HEK293 (cell line): ENCODE results near the gene CD200.

Source experiments
- CTCF ChIA-PET: fragments of 350-600 bp; formaldehyde crosslinking; extraction: SDS; loops from one replicate; lab custom pipeline; 2021; ENCODE audit warnings: antibody characterized with exemption; lab: Yijun Ruan, JAX
- POLR2A ChIA-PET: fragments of 300-600 bp; formaldehyde crosslinking; extraction: SDS; loops from one replicate; lab custom pipeline; 2020; ENCODE audit warnings: antibody characterized with exemption, inconsistent platforms; lab: Yijun Ruan, JAX
- H3K27ac ChIP-seq: fragments of 200-500 bp; sonication (Bioruptor generic); 2 replicates; pipeline ENCODE4 v1.5.1; 2014; ENCODE audit warnings: low read depth, low read length, control low read depth, inconsistent platforms; ENCODE audit errors: extremely low read depth
- H3K36me3 ChIP-seq, 2 experiments: fragments of 200-500 bp in 1 of 2; sonication (Bioruptor generic) in 1 of 2; 1 replicate in 1 of 2; 2 replicates in 1 of 2; pipeline ENCODE4 v1.5.1; 2014 to 2017; ENCODE audit warnings: inconsistent platforms in 2 of 2, low read length in 2 of 2; ENCODE audit not compliant: control insufficient read depth in 2 of 2, insufficient read depth in 1 of 2
- H3K4me1 ChIP-seq: fragments of 200-500 bp; sonication (Bioruptor generic); 2 replicates; pipeline ENCODE4 v1.5.1; 2014; ENCODE audit warnings: mild to moderate bottlenecking, low read length, inconsistent platforms; ENCODE audit not compliant: control insufficient read depth, insufficient read depth
- H3K4me3 ChIP-seq: 2 replicates; pipeline ENCODE4 v1.5.1; 2011; ENCODE audit warnings: low read depth, mild to moderate bottlenecking, control low read depth, low read length, moderate library complexity
- H3K9me3 ChIP-seq: fragments of 200-500 bp; sonication (Bioruptor generic); 2 replicates; pipeline ENCODE4 v1.5.1; 2014; ENCODE audit warnings: low read depth, low read length, inconsistent platforms; ENCODE audit not compliant: control insufficient read depth, insufficient read depth
- ATF2 ChIP-seq: fragments of 450-650 bp; formaldehyde crosslinking; IDR thresholded peaks from 2 replicates; pipeline ENCODE4 v1.5.1; 2016; ENCODE audit warnings: missing biosample characterization, missing genetic modification characterization, low read depth
- IKZF3 ChIP-seq: fragments of 450-650 bp; IDR thresholded peaks from 2 replicates; pipeline ENCODE4 v1.5.0; 2018; ENCODE audit warnings: missing biosample characterization, mild to moderate bottlenecking, missing genetic modification characterization, moderate library complexity
- OVOL3 ChIP-seq: fragments of 450-650 bp; formaldehyde crosslinking; IDR thresholded peaks from 2 replicates; pipeline ENCODE4 v1.5.1; 2016; ENCODE audit warnings: missing biosample characterization, missing genetic modification characterization
- SP2 ChIP-seq: fragments of 450-650 bp; formaldehyde crosslinking; IDR thresholded peaks from 2 replicates; pipeline ENCODE4 v1.5.1; 2016; ENCODE audit warnings: missing biosample characterization, missing genetic modification characterization
- SP3 ChIP-seq: fragments of 450-650 bp; formaldehyde crosslinking; IDR thresholded peaks from 2 replicates; pipeline ENCODE4 v1.5.1; 2016; ENCODE audit warnings: missing biosample characterization, missing genetic modification characterization
- ZBTB1 ChIP-seq: fragments of 450-650 bp; formaldehyde crosslinking; IDR thresholded peaks from 2 replicates; pipeline ENCODE4 v1.5.1; 2016; ENCODE audit warnings: missing biosample characterization, missing genetic modification characterization
- ZBTB44 ChIP-seq: fragments of 450-650 bp; IDR thresholded peaks from 2 replicates; pipeline ENCODE4 v1.5.1; 2018; ENCODE audit warnings: missing biosample characterization, mild to moderate bottlenecking, missing genetic modification characterization
- ZFP69B ChIP-seq: fragments of 450-650 bp; formaldehyde crosslinking; IDR thresholded peaks from 2 replicates; pipeline ENCODE4 v1.5.1; 2016; ENCODE audit warnings: missing biosample characterization, missing genetic modification characterization
- ZNF350 ChIP-seq: fragments of 450-650 bp; formaldehyde crosslinking; IDR thresholded peaks from 2 replicates; pipeline ENCODE4 v1.5.0; 2017; ENCODE audit warnings: missing biosample characterization, mild to moderate bottlenecking, missing genetic modification characterization
- ZNF544 ChIP-seq: fragments of 450-650 bp; formaldehyde crosslinking; IDR thresholded peaks from 2 replicates; pipeline ENCODE4 v1.5.0; 2017; ENCODE audit warnings: missing biosample characterization, missing genetic modification characterization
- ZNF830 ChIP-seq: fragments of 450-650 bp; IDR thresholded peaks from 2 replicates; pipeline ENCODE4 v1.5.0; 2018; ENCODE audit warnings: missing biosample characterization, missing genetic modification characterization, low read depth, mild to moderate bottlenecking, moderate library complexity
- ZSCAN18 ChIP-seq: fragments of 450-650 bp; formaldehyde crosslinking; IDR thresholded peaks from 2 replicates; pipeline ENCODE4 v1.5.1; 2016; ENCODE audit warnings: missing biosample characterization, missing genetic modification characterization
- ZSCAN4 ChIP-seq: fragments of 450-650 bp; formaldehyde crosslinking; IDR thresholded peaks from 2 replicates; pipeline ENCODE4 v1.5.1; 2017; ENCODE audit warnings: missing biosample characterization, missing genetic modification characterization

CD200 gene

GRCh38 chr3:112354642-112355306 is 21.8 kb downstream of the CD200 start:
- Histone ChIP-seq H3K9me3 (no peaks in the 10 kb centered on the region), H3K4me3 (no peak overlapping the region), H3K27ac (no peak overlapping the region), H3K4me1 (peaks cover 6% of the 10 kb centered on the region; the same call in 1 of the 2 replicates), H3K36me3 (no peaks in the 10 kb centered on the region)
- TF ChIP-seq SP3 (tag by site-specific recombination): no peak
- no peak for TF ChIP-seq ZSCAN18 (tag by site-specific recombination)
- TF ChIP-seq ATF2 (tag by site-specific recombination): no peak
- no peak for TF ChIP-seq ZNF830 (tag by site-specific recombination)
- no peak for TF ChIP-seq ZNF544 (tag by site-specific recombination)
- TF ChIP-seq IKZF3: no peak
- TF ChIP-seq ZSCAN4 (tag by site-specific recombination): no peak
- no peak for TF ChIP-seq ZFP69B (tag by site-specific recombination)
- TF ChIP-seq OVOL3 (tag by site-specific recombination): no peak
- CTCF ChIA-PET: interaction anchor here (0.9 kb wide), 1 partner anchor 8 kb away, joined by 3 read pairs; no protein-coding TSS in a partner anchor
- POLR2A ChIA-PET: no interaction called here

GRCh38 chr3:112355307-112355687 is 22.3 kb downstream of the CD200 start:
- ChIA-PET CTCF (no interaction called here), POLR2A (no interaction called here)
- Histone ChIP-seq H3K27ac (no peak overlapping the region), H3K4me3 (no peak overlapping the region), H3K9me3 (no peaks in the 10 kb centered on the region), H3K36me3 (no peaks in the 10 kb centered on the region), H3K4me1 (peaks cover 6% of the 10 kb centered on the region; the same call in 1 of the 2 replicates)
- TF ChIP-seq ZFP69B (tag by site-specific recombination) (no peak), ZNF350 (tag by site-specific recombination) (no peak), ZBTB44 (tag by site-specific recombination) (no peak), ZBTB1 (tag by site-specific recombination) (no peak), SP2 (tag by site-specific recombination) (no peak), ATF2 (tag by site-specific recombination) (no peak), ZSCAN4 (tag by site-specific recombination) (no peak)
